Heart left ventricle (tissue), 13 donors: ENCODE results near the gene PKN1.

ENCODE experiments used
- POLR2A ChIP-seq, 2 donors: fragments of 450-650 bp; IDR thresholded peaks; one replicate each; pipeline ENCODE4 v1.6.1; 2017; ENCODE audit warnings: antibody characterized with exemption in 2 of 2, mild to moderate bottlenecking in 2 of 2, moderate library complexity in 2 of 2
- TF ChIP-seq, protein P1 (sequence below), 12 donors: fragments of 200-600 bp; sonication (generic) in 4 of 12; IDR thresholded peaks; one replicate each; pipeline versions ENCODE4 v1.5.0 to v1.8.0; 2018 to 2022; ENCODE audit warnings: antibody characterized with exemption in 12 of 12, mild to moderate bottlenecking in 5 of 12
- donor health status: ischemic (EF 13 %, LVEDD 7.1; RV severe dilation, severe dysfunction).
- donor health status: DM: no; HTN: yes; CAD: no.
- donor health status: DM: no; HTN: no; CAD: no.
- donor health status: ischemic (EF 25% LVEDD 6.9; RV normal size, moderate dysfunction).
- donor health status: ischemic (EF 25% LVEDD 5.7; RV mildly dilated, moderate dysfunction).
- donor health status: ischemic (EF 35%, LVEDD 5.7; RV mildly dilated, moderate dysfunction).
- donor health status: nonischemic (EF 11% LVEDD 7.7; RV severe dilation, severe dysfunction).
- donor health status: DM: yes; HTN: yes; CAD: no.
- donor health status: PGD.
- donor health status: ischemic (EF 29% LVEDD 5.4; RV normal size, mild dysfunction).
- donor health status: nonischemic (EF 23%, LVEDD 6.1; RV moderate dilation, normal function).

DNA sequence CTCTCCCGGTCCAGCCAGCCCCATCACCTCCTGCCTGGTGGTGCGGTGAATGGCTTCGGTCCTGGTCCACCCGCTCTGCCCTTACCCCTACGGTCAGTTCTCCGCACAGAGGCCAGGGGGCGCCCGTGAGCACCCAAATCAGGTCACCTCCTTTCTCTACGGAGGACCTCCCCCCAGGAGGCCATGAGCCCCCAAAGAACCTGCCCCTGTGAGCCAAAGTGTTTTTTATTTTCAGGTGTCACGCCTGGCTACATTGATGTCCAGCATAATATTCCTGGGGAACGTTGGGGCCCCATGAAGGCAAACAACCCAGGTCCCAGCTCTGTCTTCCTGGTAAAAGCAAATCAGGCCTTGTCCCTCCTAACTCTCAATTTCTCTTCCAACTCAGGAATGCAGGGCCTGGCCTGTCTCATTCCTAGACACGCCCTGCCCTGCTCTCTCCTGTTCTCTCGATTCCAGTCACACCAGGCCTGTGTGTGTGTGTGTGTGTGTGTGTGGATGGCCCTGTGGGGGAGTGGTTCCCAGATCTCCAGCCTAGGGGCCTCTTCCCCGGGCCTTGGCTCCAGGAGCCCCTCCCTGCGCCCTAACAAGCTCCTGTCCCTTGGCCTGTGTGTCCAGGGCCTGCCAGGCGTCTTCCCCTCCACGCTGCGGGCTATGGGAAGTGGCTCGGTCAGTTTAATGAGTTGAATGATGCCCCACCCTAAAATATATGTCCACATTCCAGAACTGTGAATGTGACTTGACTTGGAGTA, 72.6 kb downstream of the PKN1 start:
- TF ChIP-seq, protein P1, sequence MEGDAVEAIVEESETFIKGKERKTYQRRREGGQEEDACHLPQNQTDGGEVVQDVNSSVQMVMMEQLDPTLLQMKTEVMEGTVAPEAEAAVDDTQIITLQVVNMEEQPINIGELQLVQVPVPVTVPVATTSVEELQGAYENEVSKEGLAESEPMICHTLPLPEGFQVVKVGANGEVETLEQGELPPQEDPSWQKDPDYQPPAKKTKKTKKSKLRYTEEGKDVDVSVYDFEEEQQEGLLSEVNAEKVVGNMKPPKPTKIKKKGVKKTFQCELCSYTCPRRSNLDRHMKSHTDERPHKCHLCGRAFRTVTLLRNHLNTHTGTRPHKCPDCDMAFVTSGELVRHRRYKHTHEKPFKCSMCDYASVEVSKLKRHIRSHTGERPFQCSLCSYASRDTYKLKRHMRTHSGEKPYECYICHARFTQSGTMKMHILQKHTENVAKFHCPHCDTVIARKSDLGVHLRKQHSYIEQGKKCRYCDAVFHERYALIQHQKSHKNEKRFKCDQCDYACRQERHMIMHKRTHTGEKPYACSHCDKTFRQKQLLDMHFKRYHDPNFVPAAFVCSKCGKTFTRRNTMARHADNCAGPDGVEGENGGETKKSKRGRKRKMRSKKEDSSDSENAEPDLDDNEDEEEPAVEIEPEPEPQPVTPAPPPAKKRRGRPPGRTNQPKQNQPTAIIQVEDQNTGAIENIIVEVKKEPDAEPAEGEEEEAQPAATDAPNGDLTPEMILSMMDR (IDR thresholded peaks at IDR 0.05): peak; percentile 33 to 63 (median 55)
- no peak for TF ChIP-seq POLR2A (IDR thresholded peaks at IDR 0.05)
